ENCODE measurements around the gene MYO1H. TPM values are rescaled to one million over a fixed set of nuclear protein-coding genes. Genes with fewer than 3 reads are reported as not detected.
"Not testable (repeated sequence)": the region's sequence is repeated elsewhere in the genome, so short reads cannot be mapped to it uniquely, and the experiment has no call there.

The MYO1H gene
- total RNA-seq, 1 experiment from 2014 or later: not detected

DNA sequence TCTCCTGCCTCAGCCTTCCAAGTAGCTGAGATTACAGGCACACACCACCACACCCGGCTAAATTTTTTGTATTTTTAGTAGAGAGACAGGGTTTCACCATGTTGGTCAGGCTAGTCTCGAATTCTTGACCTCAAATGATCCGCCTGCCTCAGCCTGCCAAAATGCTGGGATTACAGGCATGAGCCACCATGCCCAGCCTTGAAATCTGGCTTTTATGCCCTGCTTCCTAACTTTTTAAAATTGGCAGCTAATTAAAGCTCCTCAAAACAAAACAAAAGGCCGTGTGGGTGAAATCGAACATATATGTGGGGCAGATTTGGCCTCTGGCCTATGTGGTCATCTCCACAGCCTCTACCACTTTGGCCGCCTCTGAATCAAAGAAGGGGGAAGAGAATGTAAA lies 91.5 kb downstream of the MYO1H start:
- CTCF ChIA-PET: no interaction called here
- no peak for ATAC-seq
- no peak overlapping the region for H2AFZ ChIP-seq (ENCODE audit: low read depth, low read length, poor library complexity, severe bottlenecking)
- H3K9me3 ChIP-seq (ENCODE audit: control insufficient read depth in 1 of 2, insufficient read depth in 1 of 2, low read depth in 1 of 2, low read length in 2 of 2): no peaks in the 10 kb centered on the region
- no peaks in the 10 kb centered on the region for H3K36me3 ChIP-seq (ENCODE audit: control insufficient read depth in 1 of 2, insufficient read depth in 2 of 2, low read length in 2 of 2)
- H3K4me1 ChIP-seq (ENCODE audit: control insufficient read depth in 1 of 2, insufficient read depth in 2 of 2, low read length in 2 of 2): no peaks in the 10 kb centered on the region
- no peak overlapping the region for H3K4me2 ChIP-seq (ENCODE audit: low read length)
- BruUV-seq (replicated peaks): no TSS peak
- H3K9me2 ChIP-seq (ENCODE audit: insufficient read depth): no peaks in the 10 kb centered on the region
- DNase-seq (ENCODE audit: low read depth, low spot score): no peak
- RAD21 ChIA-PET (ENCODE audit: low non-redundant PET in 1 of 2, low total read pairs in 2 of 2, uncharacterized antibody in 2 of 2, unreplicated experiment in 2 of 2): no interaction called here
- no peak overlapping the region for H3K4me3 ChIP-seq (replicated peaks in 1 of 2; ENCODE audit: low read depth in 1 of 2, low read length in 2 of 2)
- intact Hi-C loops (cut with micrococcal nuclease): no loop called here
- TF ChIP-seq, protein P1, sequence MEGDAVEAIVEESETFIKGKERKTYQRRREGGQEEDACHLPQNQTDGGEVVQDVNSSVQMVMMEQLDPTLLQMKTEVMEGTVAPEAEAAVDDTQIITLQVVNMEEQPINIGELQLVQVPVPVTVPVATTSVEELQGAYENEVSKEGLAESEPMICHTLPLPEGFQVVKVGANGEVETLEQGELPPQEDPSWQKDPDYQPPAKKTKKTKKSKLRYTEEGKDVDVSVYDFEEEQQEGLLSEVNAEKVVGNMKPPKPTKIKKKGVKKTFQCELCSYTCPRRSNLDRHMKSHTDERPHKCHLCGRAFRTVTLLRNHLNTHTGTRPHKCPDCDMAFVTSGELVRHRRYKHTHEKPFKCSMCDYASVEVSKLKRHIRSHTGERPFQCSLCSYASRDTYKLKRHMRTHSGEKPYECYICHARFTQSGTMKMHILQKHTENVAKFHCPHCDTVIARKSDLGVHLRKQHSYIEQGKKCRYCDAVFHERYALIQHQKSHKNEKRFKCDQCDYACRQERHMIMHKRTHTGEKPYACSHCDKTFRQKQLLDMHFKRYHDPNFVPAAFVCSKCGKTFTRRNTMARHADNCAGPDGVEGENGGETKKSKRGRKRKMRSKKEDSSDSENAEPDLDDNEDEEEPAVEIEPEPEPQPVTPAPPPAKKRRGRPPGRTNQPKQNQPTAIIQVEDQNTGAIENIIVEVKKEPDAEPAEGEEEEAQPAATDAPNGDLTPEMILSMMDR (IDR thresholded peaks at IDR 0.05 in 2 of 3, conservative IDR thresholded peaks at IDR 0.05 in 1 of 3; ENCODE audit: borderline replicate concordance in 1 of 3, insufficient read depth in 1 of 3, low read depth in 2 of 3, low read length in 2 of 3): no peak
- TF ChIP-seq ZNF274 (IDR thresholded peaks at IDR 0.05; ENCODE audit: low read depth, low read length) (no peak), POLR2A (IDR thresholded peaks at IDR 0.05; ENCODE audit: borderline replicate concordance, extremely low read depth, insufficient read depth, insufficient read length) (no peak)
- no peaks in the 10 kb centered on the region for H3K79me2 ChIP-seq (ENCODE audit: insufficient read depth, low read length)
- POLR2A ChIA-PET: no interaction called here
- H3K9ac ChIP-seq (ENCODE audit: low read length): no peak overlapping the region
- no peaks in the 10 kb centered on the region for H4K20me1 ChIP-seq (ENCODE audit: insufficient read depth)
- no peak overlapping the region for H3K27ac ChIP-seq (ENCODE audit: low read depth, low read length)
- H3K27me3 ChIP-seq (ENCODE audit: insufficient read depth, low read length): no peaks in the 10 kb centered on the region

DNA sequence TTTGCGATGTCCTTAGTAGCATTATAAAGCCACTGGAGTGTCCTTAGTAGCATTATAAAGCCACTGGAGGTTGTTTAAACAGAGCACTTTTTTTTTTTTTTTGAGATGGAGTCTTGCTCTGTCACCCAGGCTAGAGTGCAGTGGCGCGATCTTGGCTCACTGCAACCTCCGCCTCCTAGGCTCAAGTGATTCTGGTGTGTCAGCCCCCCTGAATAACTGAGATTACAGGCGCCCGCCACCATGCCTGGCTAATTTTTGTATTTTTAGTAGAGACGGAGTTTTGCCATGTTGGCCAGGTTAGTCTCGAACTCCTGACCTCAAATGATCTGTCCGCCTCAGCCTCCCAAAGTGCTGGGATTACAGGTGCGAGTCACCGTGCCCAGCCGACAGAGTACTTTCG lies 92.3 kb downstream of the MYO1H start:
- H4K20me1 ChIP-seq (ENCODE audit: insufficient read depth); H3K79me2 ChIP-seq (ENCODE audit: insufficient read depth, low read length); H2AFZ ChIP-seq (ENCODE audit: low read depth, low read length, poor library complexity, severe bottlenecking); BruUV-seq (replicated peaks); H3K9me2 ChIP-seq (ENCODE audit: insufficient read depth); CTCF ChIA-PET; POLR2A ChIA-PET; DNase-seq (ENCODE audit: low read depth, low spot score); H3K36me3 ChIP-seq (ENCODE audit: control insufficient read depth in 1 of 2, insufficient read depth in 2 of 2, low read length in 2 of 2); intact Hi-C loops (cut with micrococcal nuclease); ATAC-seq; H3K4me2 ChIP-seq (ENCODE audit: low read length); RAD21 ChIA-PET (ENCODE audit: low non-redundant PET in 1 of 2, low total read pairs in 2 of 2, uncharacterized antibody in 2 of 2, unreplicated experiment in 2 of 2); H3K9ac ChIP-seq (ENCODE audit: low read length); H3K9me3 ChIP-seq (ENCODE audit: control insufficient read depth in 1 of 2, insufficient read depth in 1 of 2, low read depth in 1 of 2, low read length in 2 of 2); H3K4me3 ChIP-seq (replicated peaks in 1 of 2; ENCODE audit: low read depth in 1 of 2, low read length in 2 of 2); H3K27ac ChIP-seq (ENCODE audit: low read depth, low read length); H3K4me1 ChIP-seq (ENCODE audit: control insufficient read depth in 1 of 2, insufficient read depth in 2 of 2, low read length in 2 of 2); H3K27me3 ChIP-seq (ENCODE audit: insufficient read depth, low read length): not testable (repeated sequence)

Measured in HCT116 (cell line).